HG02840 (cell line): ENCODE measurements around the gene RAB30.
A peak's percentile ranks its signal among the peaks of the same experiment; 100 is the strongest.

Experiments used
- ATAC-seq: cut with Tn5 transposase; IDR thresholded peaks from one replicate; pipeline ENCODE4 v1.9.1; 2021; ENCODE audit warnings: mild to moderate bottlenecking, moderate library complexity, moderate number of reproducible peaks; ENCODE audit not compliant: unreplicated experiment, low FRiP score

The RAB30 gene

DNA sequence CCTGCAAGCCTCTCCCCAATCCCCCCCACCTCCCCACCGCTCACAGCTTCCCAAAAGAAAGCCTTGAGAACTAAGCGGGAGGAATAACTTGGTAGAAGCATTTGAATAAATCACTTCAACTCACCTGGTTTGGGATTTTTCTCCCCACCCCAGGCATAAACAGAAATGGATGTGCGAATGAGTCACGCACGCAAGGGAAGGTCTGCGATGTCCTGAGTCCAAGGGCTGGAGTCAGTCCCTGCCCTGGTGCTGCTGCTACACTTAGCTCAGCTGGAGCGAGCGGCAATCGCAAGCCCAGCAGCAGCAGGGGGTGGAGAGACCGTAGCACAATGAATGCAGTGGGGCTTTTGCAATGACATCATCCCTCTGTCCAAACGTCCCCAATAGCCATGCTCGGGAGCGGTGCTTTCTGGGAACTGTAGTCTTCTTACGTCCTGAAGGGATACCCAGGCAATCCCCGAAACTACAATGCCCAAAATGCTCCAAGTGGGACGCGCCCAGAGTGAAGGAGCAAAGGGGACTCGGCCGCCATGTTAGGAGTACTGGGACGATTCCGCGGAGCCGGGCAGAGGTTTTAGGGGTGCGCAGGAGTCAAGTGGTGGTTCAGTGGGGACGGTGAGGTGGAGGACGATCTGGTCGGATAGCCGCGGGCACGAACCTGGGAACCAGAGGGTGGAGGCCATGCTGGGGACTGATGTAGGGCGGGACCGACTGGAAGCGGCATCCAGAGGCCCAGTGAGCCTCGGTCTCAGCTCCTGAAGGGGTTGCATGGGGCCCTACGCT lies at the start of gene RAB30:
RAB30 (minus strand) TSS at position 331 of the 783 bp plus-strand sequence. CDS start 74,581 bp downstream, outside the sequence.
- ATAC-seq: peak; percentile 93

- no peak for ATAC-seq
These were observed 48.6 kb upstream of the RAB30 start for GRCh38 chr11:83120327-83120726.

- ATAC-seq: no peak
These were observed 47.5 kb upstream of the RAB30 start for GRCh38 chr11:83119216-83119615.

GRCh38 chr11:83118814-83119213 lies 47.1 kb upstream of the RAB30 start:
- ATAC-seq: no peak

GRCh38 chr11:83116015-83116641 lies 44.4 kb upstream of the RAB30 start:
- ATAC-seq: no peak

GRCh38 chr11:83115551-83115950 lies 43.9 kb upstream of the RAB30 start:
- no peak for ATAC-seq

DNA sequence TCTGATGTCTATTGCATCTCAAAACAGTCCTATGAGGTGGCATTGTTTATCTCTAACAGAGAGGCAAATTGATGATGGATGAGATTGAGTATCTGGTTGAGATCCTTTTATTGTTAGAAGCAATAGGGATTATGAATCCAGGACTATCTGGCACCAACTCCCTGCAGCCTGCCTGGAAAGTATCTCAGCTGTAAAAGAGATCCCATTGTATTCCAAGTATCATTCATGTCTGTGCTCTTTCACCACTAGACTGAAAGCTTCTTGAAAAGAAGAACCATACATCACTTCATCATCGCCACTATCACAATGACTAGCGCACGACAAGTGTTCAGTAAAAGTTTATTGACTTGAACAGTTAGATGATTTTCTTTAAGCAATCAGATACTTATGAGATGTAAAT lies 43.3 kb upstream of the RAB30 start:
- no peak for ATAC-seq

DNA sequence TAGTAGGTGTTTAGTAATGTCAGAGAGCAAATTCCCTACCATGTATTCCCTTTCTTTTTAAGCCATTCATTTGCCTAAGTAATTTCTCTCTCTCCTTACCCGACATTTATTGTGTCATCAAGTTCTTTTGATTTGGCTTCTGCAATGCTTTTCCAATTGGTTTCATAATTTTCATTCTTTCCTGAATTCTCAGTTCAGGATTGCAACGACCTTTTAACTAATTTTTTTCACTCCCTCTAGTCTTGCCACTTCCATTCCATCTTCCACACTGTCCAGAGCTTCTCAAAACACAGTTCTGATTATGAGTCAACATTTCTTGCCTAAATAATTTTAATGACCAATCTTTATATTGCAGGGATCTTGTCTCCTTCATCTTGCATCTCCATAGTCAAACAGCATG lies 41.2 kb upstream of the RAB30 start:
- no peak for ATAC-seq

DNA sequence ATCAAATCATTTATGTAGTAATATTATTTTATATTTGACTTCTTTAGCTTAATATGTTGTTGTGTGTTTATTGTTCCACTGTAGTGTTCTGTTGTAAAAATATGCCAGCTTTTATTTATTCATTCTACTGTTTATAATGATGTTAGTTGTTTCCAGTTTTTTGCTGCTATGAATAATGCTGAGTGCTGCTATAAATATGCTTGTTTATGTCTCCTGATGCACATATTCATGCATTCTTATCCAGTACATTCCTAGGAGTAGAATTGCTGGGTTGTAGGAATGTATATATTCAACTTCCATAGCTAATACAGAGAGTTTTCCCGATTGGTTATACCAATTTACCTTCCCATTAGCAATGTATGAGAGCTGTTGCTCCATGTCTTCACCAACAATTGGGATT lies 33.5 kb upstream of the RAB30 start:
- no peak for ATAC-seq

DNA sequence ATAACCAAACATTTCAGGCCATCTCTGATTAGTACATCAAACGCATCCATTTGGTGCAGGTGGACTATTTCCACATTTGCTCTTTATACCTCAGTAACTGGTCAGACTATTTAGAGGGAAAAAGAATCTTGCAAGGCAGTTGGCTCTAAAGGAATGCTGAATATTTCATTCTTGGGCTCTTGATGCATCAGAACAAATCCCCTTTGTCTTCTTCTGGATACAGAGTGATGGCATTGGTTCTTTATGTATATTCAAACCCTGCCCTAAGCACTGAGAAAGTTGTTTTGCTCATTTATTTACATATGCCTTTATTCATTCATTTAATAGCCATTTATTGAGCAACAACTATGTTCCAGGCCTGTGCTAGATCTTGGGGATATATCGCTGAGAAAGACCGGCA lies 31.1 kb upstream of the RAB30 start:
- no peak for ATAC-seq

GRCh38 chr11:83097429-83098075 lies 25.9 kb upstream of the RAB30 start:
- ATAC-seq: no peak

DNA sequence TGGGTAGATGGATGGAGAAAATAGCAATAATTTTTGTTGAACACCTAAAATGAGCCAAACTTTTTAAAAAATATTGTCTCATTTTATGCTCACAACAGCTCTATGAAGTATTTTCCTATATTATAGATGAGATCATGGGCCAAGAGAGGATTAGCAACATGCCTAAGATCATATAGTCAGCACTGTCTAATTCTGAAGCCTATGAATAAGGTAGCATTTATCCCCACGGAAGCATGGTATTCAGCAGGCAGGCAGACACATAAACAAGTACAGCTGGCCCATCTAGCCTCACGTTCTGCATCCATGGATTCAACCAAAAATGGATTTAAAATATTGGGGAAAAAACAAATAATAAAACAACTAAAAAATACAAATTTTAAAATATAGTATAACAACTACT lies 21.9 kb upstream of the RAB30 start:
- ATAC-seq: no peak

GRCh38 chr11:83092488-83093384 lies 21.0 kb upstream of the RAB30 start:
- no peak for ATAC-seq

DNA sequence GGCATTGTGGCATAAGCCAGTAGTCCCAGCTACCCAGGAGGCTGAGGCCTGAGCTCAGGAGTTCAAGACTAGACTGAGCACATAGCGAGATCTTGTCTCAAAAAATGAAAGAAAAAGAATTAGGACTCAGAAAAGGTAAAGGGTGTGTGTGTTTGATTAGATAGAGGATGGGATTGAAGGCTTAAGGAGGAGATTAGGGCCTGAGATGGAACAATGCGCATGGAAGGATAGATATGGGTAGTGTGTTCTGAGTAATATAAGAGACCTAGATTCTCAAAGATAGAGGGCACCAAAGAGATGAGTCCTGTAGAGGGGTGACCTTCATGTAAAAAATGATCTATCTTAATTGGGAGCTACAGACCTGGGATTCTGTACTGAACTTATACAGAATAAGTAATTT lies 17.3 kb upstream of the RAB30 start:
- ATAC-seq: no peak

DNA sequence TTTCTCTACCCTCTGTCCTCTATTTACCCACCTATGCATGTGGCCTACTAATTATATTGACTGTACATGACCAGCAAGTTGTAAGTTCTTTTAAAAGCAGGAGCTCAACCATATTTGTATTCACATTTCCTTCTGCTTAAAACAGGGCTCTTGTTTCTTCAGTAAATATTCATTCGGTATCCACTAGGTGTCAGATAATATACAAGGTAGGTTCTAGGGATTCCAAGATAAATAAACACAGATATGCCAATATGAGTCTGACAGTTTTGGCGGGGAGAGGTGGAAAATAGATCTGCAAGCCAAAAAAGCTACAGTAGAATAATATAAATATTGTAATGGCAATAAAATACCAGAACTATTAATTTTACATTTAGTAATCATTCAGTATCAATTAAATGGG lies 15.3 kb upstream of the RAB30 start:
- ATAC-seq: no peak

DNA sequence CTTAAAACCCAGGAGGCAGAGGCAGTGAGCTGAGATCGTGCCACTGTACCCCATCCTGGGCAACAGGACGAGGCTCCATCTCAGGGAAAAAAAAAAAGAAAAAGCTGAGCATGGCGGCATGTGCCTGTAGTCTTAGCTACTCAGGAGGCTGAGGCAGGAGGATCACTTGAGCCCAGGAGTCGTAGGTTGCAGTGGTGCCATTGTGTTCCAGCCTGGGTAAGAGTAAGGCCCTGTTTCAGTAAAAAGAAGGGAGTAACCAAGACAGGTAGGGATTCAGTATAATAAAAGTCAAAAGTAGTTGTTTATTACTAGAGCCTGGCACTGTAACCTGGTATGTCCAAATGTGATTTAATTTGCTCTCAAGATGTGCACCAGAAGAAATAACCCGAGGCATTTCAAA lies 8.1 kb upstream of the RAB30 start:
- no peak for ATAC-seq

DNA sequence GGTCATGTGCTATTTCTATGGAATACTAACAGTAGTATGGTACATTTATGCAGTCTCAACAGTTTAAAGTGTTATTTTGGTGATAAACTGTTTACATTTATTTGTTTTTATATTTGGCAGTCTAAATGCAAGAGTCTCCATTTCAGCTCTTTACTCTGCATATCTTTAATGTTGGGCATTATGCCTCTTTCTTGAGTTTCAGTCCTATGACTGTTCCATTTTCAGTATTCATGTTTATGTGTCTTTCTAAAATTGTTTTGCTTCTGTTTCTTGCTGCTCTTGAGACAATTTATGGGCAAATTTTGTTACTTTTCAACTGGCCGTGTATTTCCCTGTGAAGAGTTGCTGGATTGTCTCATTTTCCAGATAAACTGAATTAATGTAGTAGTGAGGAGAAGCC lies 6.6 kb upstream of the RAB30 start:
- ATAC-seq: no peak

DNA sequence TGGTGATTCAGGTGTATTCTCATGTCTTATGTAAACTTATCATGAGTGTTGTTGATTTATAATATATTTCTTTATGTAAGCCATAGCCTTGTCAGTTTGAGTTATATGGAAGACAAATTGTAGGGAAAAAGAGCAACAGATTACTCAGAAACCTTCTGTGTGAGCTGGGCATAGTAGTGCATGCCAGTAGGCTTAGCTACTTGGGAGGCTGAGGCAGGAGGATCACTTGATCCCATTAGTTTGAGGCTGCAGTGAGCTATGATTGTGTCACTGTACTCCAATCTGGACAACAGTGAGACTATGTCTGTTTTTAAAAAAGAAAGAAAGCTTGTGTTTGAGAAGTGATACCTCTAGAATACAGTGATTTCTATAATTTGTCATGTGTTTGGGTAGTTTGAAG lies 2.2 kb upstream of the RAB30 start:
- no peak for ATAC-seq

GRCh38 chr11:83073258-83073657 lies 1.6 kb upstream of the RAB30 start:
- ATAC-seq: no peak

DNA sequence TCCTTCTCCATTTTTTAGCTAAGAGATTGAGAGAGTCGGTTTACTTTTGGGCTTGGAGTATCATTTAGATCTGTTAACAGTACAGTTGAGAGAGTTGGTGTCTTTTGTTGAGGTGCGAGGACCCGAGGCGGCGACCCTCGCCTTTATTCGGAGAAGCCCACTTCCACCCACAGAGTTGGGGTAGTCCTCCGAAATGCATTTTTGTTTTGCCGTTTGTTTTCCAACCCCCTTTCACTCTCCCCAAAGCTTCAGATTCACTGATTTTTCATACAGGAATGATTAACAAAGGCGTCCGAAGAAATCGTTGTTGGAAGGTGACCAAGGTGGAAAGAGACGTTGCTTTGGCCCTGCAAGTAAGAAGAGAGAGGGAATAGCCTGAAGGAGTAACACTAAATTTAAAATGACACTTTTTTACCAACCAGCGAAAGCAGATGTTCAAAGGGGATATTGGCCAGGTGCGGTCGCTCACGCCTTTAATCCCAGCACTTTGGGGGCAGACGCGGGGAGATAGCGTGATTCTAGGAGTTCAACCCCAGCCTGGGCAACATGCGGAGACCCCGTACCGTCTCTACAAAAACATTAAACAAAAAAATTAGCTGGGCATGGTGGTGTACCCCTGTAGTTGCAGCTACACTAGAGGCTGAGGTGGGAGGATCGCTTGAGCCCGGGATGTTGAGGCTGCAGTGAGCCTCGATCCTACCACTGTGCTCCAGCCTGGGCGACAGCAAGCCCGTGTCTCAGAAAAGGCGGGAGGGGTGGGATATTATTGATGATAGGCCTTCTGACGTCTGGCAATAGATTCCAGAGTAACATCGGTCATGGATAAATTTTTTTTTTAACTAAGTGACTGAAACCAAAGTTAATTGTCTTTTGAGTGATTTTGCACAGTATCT lies 899 bp upstream of the RAB30 start:
- ATAC-seq: no peak
